Muscle of back (tissue), 11 donors: Measurements from ENCODE around the gene RNF31. TPM values are rescaled to one million over a fixed set of nuclear protein-coding genes. Genes with fewer than 3 reads are reported as not detected.

Experiments used
- DNase-seq, 3 donors: peaks; one replicate each; pipeline versions ENCODE4 v3.0.0 to v3.0.0-alpha.2; 2013
- polyA plus RNA-seq, 10 donors: library from polyadenylated mRNA; unstranded; fragments of 120-200 nt; gene quantifications; one replicate each; pipeline ENCODE4 v1.2.1, GENCODE V29; 2013; ENCODE audit not compliant: insufficient read length in 10 of 10

Gene RNF31
- polyA plus RNA-seq, 10 donors = 26.5 to 46.0 (median 33.1) TPM

GRCh38 chr14:24115422-24116127 is 31.7 kb upstream of the RNF31 start:
- DNase-seq = no peak

DNA sequence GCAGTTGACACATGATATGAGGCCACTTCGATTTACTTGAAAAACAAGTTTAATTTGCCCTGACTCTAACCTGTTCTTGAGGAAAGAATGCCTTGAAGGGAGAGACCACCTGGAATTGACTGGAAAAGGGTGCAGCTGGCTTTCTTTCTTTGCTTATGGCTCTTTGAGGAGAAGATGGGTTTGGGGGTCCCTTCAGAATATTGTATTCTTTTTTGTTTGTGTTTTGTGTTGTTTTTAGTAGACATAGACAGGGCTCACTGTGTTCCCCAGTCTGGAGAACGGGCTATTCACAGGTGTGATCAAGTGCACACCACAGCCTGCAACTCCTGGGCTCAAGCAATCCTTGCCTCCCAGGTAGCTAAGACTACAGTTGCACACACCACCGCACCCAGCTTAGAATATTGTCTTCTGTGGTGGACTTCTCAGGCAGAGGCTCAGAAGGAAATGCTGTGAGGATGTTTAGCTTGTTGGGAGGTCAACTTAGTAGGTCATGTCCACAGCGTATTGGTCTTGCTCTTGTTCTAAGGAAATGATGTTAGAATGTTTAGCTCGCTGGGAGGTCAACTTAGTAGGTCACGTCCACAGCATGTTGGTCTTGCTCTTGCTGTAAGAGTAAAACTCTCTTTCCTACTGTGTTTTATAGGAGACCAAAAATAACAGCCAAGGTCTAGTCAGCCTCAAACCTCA is 31.0 kb upstream of the RNF31 start:
- DNase-seq = no peak

GRCh38 chr14:24117179-24117578 is 30.1 kb upstream of the RNF31 start:
- no peak for DNase-seq

- DNase-seq = no peak
Measured at GRCh38 chr14:24119691-24120090, 27.6 kb upstream of the RNF31 start.

- no peak for DNase-seq
Measured at GRCh38 chr14:24121210-24121609, 26.1 kb upstream of the RNF31 start.

DNA sequence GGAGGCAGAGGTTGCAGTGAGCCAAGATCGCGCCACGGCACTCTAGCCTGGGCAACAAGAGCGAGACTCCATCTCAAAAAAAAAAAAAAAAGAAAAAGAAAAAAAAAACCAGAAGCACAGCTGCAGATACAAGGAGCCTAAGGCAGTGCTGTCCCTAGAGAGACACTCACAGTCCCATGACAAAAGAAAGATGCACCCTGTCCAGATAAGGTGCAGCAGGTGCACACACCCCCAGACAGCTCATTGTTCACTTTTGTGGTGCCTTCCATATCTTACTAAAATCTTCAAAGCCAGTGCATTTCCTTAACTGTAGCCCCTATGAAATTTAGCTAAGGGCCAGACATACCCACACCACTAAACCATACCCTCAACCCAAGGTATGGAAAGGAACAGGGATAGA is 24.9 kb upstream of the RNF31 start:
- DNase-seq = no peak

DNA sequence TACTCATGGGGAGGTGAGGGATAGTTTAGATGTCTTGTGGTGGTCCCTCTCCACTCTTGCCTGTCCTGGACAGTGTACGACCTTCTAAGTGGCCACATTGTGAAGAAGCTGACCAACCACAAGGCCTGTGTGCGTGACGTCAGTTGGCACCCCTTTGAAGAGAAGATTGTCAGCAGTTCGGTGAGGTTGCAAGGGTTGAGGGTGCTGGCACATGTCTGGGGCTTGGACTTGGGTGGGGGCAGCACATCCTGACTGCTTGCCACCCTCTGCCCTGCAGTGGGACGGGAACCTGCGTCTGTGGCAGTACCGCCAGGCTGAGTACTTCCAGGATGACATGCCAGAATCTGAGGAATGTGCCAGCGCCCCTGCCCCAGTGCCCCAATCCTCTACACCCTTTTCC is 24.4 kb upstream of the RNF31 start:
- DNase-seq = no peak

DNA sequence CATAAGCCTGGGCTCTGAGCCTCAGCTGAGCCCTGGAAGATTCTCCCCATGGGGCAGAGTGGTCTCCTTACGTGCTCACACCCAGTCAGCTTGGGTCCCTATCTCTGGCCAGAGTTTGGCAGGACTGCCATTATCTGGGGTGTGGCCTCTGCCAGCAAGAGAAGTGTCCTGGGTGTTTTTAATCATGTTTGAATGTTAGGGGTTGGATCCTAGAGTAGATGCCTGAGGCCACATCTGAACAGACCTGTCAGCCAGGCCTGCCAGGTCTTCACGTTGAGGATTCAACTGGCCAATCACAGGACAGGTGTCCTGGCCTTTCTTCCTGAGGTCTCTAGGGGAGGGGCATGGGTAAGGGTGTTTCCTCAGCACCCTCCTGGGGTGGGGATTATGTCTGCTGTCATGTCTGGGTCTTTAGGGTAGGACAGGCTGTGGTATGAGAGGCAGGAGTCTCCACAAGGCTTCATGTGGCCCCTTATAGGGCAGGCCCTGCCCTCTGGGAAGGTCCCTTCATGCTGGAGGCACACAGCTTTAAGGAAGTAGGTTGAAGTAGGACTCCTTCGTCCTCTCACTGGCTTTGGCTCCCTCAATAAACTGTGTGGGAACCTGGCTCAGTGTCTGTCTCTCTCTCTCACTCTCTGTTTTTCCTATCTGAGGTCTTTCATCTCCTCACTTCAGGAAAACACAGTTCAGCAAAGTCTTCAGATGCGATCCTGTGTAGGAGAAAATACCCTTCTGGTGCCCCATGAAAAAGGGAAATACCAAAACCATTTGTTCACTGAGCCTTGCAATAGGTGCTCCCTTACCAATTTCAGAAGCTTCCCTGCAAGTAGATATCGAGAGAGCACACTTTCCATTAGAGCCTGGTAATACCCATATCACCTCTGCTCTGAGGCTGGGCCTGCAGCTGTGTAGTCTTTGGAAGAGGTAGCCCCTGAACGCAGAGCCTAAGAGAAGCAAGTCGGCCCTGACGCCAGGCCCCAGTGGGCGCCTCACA is 23.6 kb upstream of the RNF31 start:
- no peak for DNase-seq

DNA sequence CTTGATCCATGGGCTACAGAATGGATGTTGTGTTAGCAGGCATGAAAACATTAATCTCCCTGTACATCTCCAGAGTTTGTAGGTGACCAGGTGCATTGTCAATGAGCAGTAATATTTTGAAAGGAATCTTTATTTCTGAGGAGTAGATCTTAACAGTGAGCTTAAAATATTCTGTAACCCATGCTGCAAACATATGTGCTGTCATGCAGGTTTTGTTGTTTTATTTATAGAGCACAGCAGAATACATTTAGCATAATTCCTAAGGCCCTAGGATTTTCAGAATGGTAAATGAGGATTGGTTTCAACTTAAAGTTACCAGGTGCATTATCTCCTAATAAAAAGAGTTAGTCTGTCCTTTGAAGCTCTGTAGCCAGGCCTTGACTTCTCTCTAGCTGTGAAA is 20.4 kb upstream of the RNF31 start:
- DNase-seq = no peak

GRCh38 chr14:24127673-24128072 is 19.6 kb upstream of the RNF31 start:
- no peak for DNase-seq

GRCh38 chr14:24129410-24129998 is 17.8 kb upstream of the RNF31 start:
- no peak for DNase-seq

DNA sequence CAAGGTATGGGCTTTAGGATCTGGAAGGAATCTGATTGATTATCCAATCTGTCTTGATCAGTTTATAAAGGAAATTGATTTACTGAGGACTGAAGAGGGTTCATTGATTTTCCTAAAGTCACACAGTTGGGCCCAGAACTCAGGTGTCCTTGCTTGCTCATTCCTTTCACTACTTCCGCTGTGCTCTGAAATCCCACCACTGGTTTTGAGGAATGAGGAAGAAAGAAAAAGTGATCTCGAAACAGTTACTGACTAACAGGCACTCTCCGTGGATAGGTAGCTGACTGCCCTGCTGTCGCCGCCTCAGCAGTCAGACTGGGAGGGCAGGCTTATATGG is 16.9 kb upstream of the RNF31 start, which contains the start of gene FITM1:
FITM1 (plus strand) TSS at position 280 of the 337 bp plus-strand sequence. CDS start 905 bp downstream, outside the sequence.
- DNase-seq = no peak

GRCh38 chr14:24130717-24131548 is 16.4 kb upstream of the RNF31 start:
- DNase-seq = peak; percentile 74 to 79 (median 77)

DNA sequence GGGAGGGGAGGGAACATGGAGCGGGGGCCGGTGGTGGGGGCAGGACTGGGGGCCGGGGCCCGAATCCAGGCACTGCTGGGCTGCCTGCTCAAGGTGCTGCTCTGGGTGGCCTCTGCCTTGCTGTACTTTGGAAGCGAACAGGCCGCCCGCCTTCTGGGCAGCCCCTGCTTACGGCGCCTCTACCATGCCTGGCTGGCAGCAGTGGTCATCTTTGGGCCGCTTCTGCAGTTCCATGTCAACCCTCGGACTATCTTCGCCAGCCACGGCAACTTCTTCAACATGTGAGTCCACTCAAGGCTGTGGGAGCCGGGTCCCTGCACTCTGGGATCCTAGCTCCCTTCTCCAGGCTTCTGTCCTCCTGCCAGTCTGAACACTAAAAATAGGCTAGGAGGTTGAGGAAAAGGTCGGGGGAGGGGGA is 15.7 kb upstream of the RNF31 start:
- DNase-seq = no peak

GRCh38 chr14:24132061-24132685 is 15.1 kb upstream of the RNF31 start:
- DNase-seq = peak in 1 of 3 donors; percentile 37

- no peak for DNase-seq
Measured at GRCh38 chr14:24132976-24133375, 14.3 kb upstream of the RNF31 start.

DNA sequence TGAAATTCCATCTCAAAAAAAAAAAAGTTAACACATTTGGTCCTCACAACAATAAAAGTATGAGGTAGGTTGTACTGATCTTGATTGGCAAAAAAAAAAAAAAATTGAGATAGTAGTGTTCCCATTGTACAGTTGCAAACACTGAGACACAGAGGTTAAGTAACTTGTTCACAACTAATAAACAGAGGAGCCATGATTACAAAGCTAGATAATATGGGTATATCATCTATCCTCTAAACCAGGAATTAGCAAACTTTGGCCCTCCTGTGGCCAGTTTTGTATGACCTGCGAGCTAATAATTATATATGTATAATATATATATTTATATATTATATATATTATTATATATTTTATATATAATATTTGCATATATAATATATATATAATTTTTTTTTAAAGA is 13.6 kb upstream of the RNF31 start:
- DNase-seq = no peak

DNA sequence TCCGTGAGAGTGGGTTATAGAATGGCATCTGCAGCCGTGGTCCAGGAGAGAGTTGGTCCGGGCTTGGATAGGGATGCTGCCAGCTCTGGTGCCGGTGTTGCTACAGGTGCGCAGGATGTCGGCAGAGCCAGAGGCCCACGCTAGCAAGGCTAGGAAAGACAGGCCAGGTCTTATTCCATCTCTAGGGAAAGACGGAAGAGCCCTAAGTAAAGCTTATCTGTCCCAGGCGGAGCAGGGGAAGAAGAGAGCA is 11.8 kb upstream of the RNF31 start:
- no peak for DNase-seq

DNA sequence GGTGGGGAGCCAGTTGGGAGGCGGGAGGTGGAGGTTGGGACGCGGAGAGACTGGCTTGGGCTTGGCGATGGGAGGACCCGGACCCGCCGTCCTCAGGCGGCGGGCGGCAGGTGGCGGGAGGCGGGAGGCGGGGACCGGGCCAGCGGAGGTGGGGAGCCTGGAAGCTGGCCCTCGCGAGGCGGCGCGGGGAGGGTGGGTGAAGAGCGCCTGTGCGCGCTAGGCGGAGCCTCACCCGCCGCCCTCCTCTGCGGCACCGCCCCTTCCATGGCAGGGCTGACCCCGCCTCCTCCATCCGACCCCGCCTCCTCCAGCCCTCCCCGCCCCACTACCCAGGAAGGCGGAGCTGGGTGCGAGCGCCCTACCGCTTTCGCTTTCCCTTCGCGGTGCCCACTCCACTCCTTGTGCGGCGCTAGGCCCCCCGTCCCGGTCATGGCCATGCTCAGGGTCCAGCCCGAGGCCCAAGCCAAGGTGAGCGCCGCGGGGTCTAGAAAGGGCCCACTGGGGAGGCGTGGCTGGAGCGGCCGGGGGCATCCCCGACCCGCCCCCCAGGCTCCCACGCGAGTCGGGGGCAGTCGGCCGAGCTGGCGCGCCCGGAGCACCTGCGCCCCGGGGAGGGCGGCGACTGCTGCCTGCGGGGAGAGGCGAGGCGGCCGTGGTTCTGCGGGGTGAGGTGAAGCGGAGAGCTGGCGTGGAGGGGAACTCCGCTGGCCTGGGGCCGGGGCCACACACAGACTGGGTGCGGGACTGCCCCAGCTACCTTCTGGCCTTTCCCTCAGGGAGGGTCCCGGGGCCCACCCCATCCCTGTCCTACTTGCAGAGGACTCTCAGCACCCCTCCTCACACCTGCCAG is 11.2 kb upstream of the RNF31 start, which contains the start of gene PSME1:
PSME1 (plus strand) TSS at position 361 of the 850 bp plus-strand sequence; CDS start at position 430, 69 bp downstream.
- peak; percentile 87 to 96 (median 91) for DNase-seq
